ENCODE measurements around the gene FAM53B. TPM values are rescaled to one million over a fixed set of nuclear protein-coding genes. Genes with fewer than 3 reads are reported as not detected.

FAM53B gene
- total RNA-seq, 1 donor: 12.7 TPM

DNA sequence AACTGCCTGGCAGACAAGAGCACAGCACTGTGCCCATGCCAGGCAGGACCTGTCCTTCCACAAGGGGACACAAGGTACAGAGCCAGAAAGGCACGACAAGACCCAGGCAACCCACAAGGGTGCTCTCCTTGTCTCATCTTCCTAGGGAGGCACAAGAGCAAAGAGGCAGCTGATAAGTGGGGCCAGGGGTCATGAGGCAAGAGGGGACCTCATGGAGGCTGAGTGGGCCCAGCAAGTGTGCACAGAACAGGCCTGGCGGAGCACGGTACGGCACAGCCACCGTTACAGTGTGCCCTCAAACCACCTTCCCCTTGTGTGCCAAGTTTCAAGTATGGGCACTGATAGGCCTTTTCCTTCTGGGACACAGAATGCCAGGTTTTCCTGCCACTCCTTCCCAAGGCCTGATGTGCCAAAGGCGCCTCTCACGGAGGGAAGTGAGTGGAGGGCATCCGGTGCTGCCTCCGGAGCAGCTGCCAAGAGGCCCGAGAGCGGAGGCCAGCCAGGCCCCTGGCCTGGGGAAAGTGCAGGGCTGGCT lies 75.6 kb downstream of the FAM53B start:
- Histone ChIP-seq H4K20me1 (ENCODE audit: insufficient read depth, low read length) (peaks cover 38% of the 10 kb centered on the region), H3K36me3 (ENCODE audit: insufficient read depth, low read length) (no peaks in the 10 kb centered on the region), H3K27ac (ENCODE audit: low read depth, low read length) (no peak overlapping the region), H3K27me3 (ENCODE audit: insufficient read depth, low read length) (no peaks in the 10 kb centered on the region), H3K79me2 (ENCODE audit: insufficient read depth, low read length) (peaks cover 9% of the 10 kb centered on the region), H3K4me3 (ENCODE audit: insufficient read depth, low read length) (no peak overlapping the region), H3K4me2 (ENCODE audit: insufficient read depth, low read length) (no peak overlapping the region), H3K9me3 (ENCODE audit: low read depth, low read length) (no peaks in the 10 kb centered on the region), H3K4me1 (ENCODE audit: insufficient read depth, low read length) (peaks cover 5% of the 10 kb centered on the region), H2AFZ (ENCODE audit: low read length) (no peak overlapping the region)
- no peak for DNase-seq (ENCODE audit: insufficient read length, low spot score, missing footprints)
- TF ChIP-seq, protein P1, sequence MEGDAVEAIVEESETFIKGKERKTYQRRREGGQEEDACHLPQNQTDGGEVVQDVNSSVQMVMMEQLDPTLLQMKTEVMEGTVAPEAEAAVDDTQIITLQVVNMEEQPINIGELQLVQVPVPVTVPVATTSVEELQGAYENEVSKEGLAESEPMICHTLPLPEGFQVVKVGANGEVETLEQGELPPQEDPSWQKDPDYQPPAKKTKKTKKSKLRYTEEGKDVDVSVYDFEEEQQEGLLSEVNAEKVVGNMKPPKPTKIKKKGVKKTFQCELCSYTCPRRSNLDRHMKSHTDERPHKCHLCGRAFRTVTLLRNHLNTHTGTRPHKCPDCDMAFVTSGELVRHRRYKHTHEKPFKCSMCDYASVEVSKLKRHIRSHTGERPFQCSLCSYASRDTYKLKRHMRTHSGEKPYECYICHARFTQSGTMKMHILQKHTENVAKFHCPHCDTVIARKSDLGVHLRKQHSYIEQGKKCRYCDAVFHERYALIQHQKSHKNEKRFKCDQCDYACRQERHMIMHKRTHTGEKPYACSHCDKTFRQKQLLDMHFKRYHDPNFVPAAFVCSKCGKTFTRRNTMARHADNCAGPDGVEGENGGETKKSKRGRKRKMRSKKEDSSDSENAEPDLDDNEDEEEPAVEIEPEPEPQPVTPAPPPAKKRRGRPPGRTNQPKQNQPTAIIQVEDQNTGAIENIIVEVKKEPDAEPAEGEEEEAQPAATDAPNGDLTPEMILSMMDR (IDR thresholded peaks at IDR 0.05; ENCODE audit: extremely low read depth, low read depth, low read length): no peak

DNA sequence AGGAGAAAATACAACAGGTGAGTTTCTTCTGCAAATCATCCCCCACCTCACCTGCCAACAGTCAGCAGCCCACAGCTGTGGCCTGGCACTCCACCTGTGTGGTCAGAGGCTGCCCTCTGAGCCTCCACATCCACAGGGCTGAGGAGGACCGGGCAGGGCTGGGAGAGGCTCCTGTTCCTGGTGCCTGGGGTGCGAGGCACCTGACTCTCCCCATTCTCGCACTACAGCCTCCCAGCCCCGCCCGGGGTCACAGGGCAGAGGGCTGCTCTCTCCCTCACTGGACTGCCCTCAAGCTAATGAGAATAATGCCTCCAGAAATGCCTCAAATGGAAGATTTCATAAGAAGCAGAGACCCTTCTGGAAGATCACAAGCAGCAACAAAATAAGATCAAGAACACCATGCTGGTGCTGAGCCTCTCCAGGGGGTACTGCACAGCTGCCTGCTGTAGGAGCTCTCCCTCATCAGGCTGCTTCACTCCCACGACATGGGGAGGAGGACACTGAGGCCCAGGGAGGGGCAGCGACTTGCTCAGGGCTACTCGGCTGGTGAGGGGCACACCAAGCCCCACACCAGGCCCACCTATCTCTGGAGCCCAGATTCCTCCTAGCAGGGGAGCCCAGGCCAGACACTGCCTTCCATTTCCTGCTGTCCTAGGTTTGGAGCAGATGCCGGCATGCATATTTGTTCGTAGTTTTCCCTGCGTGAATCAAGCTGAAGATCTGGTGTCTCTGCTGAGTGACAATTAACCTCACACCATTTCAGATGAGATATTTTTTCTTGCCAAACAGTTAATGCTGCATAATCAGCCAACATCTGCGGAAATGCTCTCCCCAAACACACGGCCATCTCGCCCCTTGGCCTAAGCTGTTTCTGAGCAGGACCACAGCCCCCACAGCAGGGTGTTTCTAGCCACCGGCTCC lies 76.5 kb downstream of the FAM53B start:
- Histone ChIP-seq H2AFZ (ENCODE audit: low read length) (no peak overlapping the region), H3K4me1 (ENCODE audit: insufficient read depth, low read length) (peaks cover 5% of the 10 kb centered on the region), H3K27me3 (ENCODE audit: insufficient read depth, low read length) (no peaks in the 10 kb centered on the region), H3K9me3 (ENCODE audit: low read depth, low read length) (no peaks in the 10 kb centered on the region), H3K27ac (ENCODE audit: low read depth, low read length) (no peak overlapping the region), H3K79me2 (ENCODE audit: insufficient read depth, low read length) (peaks cover 9% of the 10 kb centered on the region), H4K20me1 (ENCODE audit: insufficient read depth, low read length) (peaks cover 32% of the 10 kb centered on the region), H3K36me3 (ENCODE audit: insufficient read depth, low read length) (no peaks in the 10 kb centered on the region), H3K4me2 (ENCODE audit: insufficient read depth, low read length) (no peak overlapping the region), H3K4me3 (ENCODE audit: insufficient read depth, low read length) (no peak overlapping the region)
- DNase-seq (ENCODE audit: insufficient read length, low spot score, missing footprints): no peak
- TF ChIP-seq, protein P1 (IDR thresholded peaks at IDR 0.05; ENCODE audit: extremely low read depth, low read depth, low read length): no peak

DNA sequence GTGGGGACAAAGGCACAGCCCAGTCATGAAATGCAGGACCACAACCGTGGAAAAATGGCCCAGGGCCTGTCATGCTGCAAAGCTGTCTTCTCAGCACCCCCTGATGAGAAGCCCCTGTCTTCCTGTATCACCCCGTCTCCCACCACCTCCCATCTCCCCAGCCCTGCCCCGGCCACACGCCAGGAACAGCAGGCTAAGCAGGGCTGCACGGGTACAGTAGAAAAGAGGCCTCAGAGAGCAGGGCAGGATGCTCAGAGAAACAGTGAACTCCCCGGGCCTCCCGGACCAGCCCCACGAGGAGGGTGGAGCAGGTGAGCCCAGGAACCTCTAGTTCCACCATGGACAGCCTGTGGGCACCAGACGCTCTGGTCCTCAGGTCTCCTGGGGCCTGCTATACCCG lies 77.7 kb downstream of the FAM53B start:
- H3K4me3 ChIP-seq (ENCODE audit: insufficient read depth, low read length): no peak overlapping the region
- no peak for DNase-seq (ENCODE audit: insufficient read length, low spot score, missing footprints)
- no peak overlapping the region for H3K4me2 ChIP-seq (ENCODE audit: insufficient read depth, low read length)
- no peaks in the 10 kb centered on the region for H3K36me3 ChIP-seq (ENCODE audit: insufficient read depth, low read length)
- no peak overlapping the region for H3K27ac ChIP-seq (ENCODE audit: low read depth, low read length)
- H3K9me3 ChIP-seq (ENCODE audit: low read depth, low read length): no peaks in the 10 kb centered on the region
- peaks cover 5% of the 10 kb centered on the region for H3K4me1 ChIP-seq (ENCODE audit: insufficient read depth, low read length)
- TF ChIP-seq, protein P1 (IDR thresholded peaks at IDR 0.05; ENCODE audit: extremely low read depth, low read depth, low read length): no peak
- H3K27me3 ChIP-seq (ENCODE audit: insufficient read depth, low read length): no peaks in the 10 kb centered on the region
- H3K79me2 ChIP-seq (ENCODE audit: insufficient read depth, low read length): peaks cover 4% of the 10 kb centered on the region
- H4K20me1 ChIP-seq (ENCODE audit: insufficient read depth, low read length): peaks cover 26% of the 10 kb centered on the region
- no peak overlapping the region for H2AFZ ChIP-seq (ENCODE audit: low read length)

DNA sequence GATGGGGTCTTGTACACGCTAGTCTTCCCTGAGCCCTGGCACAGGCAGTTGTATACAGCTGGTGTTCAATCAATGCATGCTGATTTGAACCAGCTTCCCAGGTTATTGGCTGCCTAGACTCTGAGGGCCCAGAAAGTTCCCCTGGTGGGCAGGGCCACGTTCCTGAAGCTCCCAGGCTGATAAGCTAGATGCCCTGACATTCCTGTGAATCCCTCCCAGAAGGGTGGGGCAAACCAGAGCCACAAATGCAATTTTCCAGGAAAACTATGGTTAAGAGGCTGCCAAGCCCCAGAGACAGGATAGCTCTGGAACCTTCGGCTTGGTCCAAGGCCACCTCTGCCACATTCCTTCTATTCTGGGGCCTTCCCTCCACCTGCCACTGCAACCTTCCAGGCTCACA lies 78.2 kb downstream of the FAM53B start:
- H2AFZ ChIP-seq (ENCODE audit: low read length): no peak overlapping the region
- H4K20me1 ChIP-seq (ENCODE audit: insufficient read depth, low read length): peaks cover 21% of the 10 kb centered on the region
- peak overlapping the region; percentile 25 for H3K27ac ChIP-seq (ENCODE audit: low read depth, low read length)
- no peak overlapping the region for H3K4me2 ChIP-seq (ENCODE audit: insufficient read depth, low read length)
- H3K79me2 ChIP-seq (ENCODE audit: insufficient read depth, low read length): peaks cover 4% of the 10 kb centered on the region
- no peak overlapping the region for H3K4me3 ChIP-seq (ENCODE audit: insufficient read depth, low read length)
- no peaks in the 10 kb centered on the region for H3K27me3 ChIP-seq (ENCODE audit: insufficient read depth, low read length)
- no peak for DNase-seq (ENCODE audit: insufficient read length, low spot score, missing footprints)
- H3K4me1 ChIP-seq (ENCODE audit: insufficient read depth, low read length): peaks cover 5% of the 10 kb centered on the region
- H3K9me3 ChIP-seq (ENCODE audit: low read depth, low read length): no peaks in the 10 kb centered on the region
- no peaks in the 10 kb centered on the region for H3K36me3 ChIP-seq (ENCODE audit: insufficient read depth, low read length)
- TF ChIP-seq, protein P1 (IDR thresholded peaks at IDR 0.05; ENCODE audit: extremely low read depth, low read depth, low read length): no peak
